GM21515 (cell line): ENCODE data around the gene IFITM1.
A peak's percentile ranks its signal among the peaks of the same experiment; 100 is the strongest.

Experiments used
- ATAC-seq: cut with Tn5 transposase; IDR thresholded peaks from one replicate; pipeline ENCODE4 v1.9.1; 2021; ENCODE audit not compliant: unreplicated experiment

The IFITM1 gene

DNA sequence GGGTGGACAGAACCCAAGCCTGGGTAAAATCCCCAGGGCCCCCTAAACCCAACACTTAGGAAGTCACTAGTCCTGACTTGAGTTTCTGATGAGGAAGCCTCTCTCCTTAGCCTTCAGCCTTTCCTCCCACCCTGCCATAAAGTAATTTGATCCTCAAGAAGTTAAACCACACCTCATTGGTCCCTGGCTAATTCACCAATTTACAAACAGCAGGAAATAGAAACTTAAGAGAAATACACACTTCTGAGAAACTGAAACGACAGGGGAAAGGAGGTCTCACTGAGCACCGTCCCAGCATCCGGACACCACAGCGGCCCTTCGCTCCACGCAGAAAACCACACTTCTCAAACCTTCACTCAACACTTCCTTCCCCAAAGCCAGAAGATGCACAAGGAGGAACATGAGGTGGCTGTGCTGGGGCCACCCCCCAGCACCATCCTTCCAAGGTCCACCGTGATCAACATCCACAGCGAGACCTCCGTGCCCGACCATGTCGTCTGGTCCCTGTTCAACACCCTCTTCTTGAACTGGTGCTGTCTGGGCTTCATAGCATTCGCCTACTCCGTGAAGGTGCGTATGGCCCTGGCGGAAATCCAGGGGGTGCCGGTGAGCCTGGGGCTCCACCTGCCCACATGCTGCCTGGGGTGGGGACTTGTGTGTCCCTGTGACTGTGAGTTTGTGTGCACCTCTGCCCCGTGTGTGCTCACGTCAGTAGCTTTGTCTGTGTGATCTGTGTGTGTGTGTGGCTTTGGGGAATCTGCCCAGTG lies at the start of gene IFITM1:
Gene IFITM1, plus strand, starts transcription at position 254 of the 767 bp plus-strand sequence. Its CDS starts 131 bp downstream, at position 385.
- no peak for ATAC-seq

DNA sequence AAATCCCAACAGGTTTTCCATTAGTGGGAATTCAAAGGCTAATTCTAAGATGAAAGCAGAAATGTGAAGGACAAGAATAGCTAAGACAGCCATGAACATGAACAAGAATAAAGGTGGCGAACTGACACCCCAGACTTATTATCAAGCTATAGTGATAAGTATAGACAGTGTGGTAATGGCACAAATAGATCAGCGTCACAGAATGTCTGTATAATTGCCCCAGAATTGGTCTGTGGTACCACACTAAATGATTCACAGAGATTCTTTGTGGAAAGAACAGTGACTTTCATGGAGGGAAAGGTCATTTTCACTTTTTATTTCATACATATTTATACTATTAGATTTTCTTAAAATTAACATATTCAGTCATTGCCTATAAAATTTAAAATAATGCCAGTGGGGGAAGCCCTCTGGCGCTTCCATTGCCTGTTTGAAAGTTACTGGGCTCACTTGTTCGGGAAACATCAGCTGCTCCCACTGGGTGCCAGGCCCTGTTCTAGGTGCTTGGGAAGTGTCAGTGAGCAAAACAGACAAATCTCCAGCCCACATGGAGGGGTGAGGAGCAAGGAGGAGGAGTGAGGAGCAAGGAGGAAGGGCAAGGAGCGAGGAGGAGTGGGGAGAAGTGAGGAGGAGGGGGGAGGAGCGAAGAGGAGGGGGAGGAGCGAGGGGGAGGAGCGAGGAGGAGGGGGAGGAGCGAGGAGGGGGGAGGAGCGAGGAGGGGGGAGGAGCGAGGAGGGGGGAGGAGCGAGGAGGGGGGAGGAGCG lies 47.0 kb upstream of the IFITM1 start:
- no peak for ATAC-seq

DNA sequence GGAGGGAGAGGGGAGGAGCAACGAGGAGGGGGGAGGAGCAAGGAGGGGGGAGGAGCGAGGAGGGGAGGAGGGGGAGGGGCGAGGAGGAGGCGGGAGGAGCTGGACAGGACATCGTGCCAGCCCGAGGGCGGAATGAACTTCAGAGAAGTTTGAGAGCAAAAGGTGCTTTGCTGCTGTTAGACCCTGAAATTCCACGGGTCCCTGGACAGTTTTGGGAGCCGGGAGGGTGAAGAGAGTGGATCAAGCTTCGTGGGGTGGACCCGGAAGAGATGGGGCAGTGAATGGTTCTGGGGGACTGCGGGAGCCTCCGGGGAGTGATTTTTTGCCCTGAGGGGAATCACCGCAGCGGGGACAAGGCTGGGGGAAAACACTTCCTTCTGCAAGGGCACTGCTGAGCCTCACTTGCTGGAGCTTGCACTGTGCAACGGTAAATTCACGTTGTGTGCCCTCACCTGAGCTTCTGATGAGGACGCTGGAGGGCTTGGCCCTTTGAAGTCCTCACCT lies 46.3 kb upstream of the IFITM1 start:
- ATAC-seq = no peak

DNA sequence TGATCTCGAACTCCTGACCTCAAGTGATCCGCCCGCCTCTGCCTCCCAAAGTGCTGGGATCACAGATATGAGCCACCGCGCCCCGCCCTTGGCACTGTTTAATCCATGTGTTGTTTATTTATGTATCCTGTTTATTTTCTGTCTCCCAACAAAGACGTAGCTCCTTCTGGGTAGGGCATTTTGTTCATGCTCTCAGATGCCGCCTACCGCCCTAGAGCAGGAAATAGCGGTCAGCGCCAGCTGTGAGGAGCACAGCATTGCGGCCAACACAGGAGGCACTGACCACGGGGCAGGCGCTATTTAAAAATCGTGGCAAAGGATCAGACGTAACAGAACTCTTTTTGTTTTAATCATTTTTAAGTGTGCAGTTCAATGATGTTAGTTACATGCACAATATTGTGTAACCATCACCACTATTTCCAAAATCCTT lies 45.1 kb upstream of the IFITM1 start:
- ATAC-seq = peak; percentile 41

DNA sequence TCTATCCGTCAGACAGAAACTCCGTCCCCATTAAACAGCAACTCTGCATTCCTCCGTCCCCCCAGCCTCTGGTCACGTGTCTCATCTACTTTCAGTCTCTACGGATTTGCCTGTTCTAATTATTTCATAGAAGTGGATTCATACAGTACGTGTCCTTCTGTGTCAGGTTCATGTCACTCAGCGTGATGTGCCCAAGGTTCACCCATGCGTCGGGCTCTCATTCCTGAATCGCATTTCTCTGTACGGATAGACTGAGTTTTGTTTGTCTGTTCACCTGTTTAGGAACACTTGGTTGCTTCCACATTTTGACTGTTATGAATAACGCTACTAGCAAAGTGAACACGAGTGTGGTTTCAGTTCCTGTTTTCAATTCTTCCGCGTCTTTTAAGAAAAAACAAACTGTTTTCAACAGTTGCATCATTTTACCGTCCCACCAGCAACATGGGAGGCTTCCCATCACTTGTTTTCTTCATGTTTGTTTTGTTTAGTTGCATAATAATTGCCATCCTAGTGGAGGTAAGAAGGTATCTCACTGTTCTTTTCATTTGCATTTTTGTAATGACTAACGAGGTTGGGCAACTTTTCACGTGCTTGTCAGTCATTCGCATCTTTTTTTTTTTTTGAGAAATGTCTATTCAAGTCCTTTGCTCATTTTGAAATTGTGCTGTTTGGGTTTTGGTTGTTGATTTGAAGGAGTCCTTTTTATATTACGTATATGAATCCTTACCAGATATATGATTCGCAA lies 44.5 kb upstream of the IFITM1 start:
- peak; percentile 65 for ATAC-seq

DNA sequence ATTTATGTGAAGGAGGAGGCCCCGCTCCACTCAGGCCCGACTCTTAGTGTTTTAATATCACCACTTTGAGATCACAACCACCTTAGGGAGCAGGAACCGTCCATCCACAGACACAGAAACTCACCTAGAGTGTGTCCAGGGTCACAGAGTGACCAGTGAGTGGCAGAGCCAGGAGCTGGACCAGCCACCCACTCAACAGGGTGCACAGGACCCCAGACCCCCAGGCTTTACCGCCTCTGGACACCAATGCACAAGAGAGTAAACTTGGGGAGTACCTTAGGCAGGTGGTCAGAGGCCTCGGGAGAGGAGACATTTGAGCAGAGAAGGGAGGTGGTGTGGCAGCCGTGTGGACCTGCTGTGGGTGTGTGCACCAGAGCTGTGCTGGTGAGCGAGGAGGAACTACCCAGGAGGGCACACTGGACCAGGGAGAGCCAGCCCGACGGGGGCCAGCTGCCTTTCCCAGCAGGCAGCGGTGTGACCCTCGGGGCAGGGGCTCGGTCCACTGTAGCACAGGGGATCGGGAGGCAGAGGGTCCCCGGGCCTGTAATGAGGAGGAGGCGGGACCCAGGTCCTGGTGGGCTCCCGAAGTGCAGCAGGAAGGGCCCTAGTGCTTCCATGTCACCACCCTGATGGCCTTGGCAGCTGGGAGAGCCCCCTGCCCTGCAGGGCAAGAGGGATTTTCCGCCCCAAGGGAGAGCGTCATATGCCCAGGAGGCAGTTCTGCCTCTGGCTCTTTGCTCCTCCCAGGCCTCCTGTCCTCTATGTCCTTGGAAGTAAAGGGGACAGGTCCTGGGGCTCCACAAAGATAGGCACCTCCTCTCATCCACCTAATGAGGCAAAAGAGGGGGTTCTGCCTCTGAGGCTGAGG lies 43.2 kb upstream of the IFITM1 start:
- ATAC-seq = no peak

DNA sequence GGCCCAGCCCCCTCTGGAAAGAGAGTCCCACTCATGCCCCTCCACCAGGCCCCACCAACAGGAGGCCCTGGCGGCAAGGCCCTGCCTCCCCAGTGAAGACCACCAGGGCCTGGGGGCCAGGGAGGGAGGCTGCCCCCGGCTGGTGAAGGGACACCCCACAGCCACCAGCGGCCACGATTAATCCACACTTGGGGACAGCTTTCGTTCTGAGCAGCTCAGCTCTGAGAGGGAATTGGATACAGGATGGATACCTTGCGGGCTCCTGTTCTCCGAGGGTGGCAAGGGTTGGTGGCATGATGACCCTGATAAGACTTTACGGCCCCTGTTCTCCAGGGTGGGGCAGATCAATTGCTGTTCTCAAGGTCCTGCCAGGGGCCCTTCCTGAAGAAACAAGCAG lies 42.5 kb upstream of the IFITM1 start:
- no peak for ATAC-seq

DNA sequence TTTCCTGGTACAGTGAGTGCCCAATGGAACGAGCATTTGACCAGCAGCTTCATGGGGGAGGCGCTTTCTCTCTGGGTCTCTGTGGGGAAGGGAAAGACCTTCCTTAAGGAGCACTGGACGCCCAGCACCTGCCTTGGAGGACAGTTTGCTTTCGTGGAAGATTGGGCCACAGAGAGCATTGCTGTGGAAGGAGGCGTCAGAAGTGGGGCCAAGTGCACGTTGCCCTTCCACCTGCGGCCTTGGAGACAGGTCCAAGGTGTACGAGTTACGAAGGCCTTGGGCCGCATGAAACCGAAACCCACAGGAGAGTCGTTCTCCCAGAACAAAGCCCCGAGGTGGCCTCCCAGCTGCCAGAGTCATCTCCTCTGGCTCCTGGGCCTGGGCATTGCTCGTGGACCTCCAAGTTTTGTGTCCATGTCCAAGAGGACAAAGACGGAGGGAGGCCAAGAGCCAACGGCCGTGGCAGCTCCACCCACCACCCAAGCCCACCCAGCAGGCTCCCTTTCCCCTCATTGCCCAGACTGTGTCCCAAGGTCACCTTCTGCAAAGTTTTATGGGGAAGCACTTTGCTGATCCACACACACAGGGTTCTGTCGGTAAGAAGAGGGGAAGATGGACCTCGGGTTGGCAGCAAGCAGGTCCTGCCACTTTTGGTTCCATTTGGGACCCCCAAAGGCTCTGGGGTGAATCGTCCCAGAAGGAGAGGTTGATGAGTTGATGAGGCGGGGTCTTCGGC lies 41.5 kb upstream of the IFITM1 start:
- no peak for ATAC-seq

DNA sequence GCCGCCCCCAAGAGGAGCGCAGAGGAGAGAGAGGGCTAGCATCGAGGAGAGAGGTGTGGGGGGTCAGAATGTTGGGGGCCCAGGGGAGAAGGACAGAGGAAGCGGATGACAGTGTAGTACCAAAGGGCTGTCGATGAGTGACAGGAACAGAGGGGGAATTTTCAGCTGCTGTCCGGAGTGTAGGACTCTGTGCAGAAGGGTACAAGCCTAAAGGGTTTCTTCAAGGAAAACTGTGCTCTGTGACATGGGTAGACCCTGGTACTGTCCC lies 41.0 kb upstream of the IFITM1 start:
- ATAC-seq = no peak

DNA sequence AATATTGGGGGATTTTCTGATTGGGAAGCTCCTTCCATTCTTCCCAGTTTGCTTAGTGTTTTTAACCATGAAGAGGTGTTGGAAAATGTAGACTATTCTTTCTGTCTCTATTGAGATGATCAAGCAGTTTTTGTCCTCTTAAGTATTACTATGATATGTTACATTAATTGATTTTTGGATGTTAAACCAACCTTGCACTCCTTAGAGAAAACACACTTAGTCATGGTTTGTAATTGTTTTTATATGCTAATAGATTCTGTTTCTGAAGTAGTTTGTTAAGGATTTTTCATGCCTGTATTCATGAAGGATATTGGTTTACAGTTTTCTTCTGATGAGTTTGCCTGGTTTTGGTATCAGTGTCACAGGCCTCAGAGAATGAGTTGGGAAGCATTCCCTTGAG lies 37.6 kb upstream of the IFITM1 start:
- ATAC-seq = no peak

DNA sequence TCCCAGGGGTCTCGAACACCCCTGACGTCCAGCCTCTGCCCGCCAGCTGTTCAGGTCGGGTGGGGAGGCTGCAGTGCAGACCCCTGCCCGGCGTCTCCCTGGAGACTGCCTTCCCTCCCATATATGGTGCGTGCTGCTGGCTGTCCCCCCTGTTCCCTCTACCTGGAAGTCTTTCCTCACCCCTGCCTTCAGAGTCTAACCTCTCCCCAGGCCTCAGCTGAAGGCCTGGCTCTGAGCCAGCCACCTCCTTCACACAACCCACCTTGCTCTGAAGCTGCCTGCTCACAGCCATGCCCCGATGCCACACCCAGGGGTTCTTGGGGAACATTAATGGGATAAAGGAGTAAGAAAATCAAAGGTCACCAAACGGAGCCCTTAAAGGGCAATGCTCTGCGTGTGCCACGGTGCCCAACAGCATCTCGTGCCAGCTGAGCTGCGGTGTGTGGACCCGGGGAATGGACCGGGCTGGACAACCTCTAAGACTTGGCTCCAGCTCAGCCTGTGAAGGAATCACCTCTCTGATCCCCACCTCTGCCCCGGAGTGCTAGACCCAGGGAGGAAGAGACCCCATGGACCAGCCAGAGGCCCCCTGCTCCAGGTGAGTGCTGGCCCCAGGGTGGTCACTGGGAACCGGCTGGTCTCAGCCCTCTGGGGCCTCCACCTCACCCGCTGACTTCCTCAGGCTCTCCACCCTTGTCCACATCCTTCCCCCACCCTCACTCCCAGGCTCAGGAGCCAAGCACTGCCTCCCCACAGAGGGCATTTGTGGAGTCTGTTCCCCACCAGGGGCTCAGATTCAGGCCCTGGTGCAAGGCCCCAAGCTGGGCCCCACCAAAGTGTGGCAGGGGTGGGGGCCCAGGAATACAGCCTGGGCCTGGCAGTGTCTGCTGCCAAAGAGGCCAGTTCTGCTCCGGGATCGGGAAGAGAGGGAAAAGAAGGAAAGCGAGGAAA lies 35.6 kb upstream of the IFITM1 start, which contains the start of gene NLRP6:
Gene NLRP6, plus strand, starts transcription at position 407 of the 951 bp plus-strand sequence. Its CDS starts 163 bp downstream, at position 570.
- ATAC-seq = no peak

DNA sequence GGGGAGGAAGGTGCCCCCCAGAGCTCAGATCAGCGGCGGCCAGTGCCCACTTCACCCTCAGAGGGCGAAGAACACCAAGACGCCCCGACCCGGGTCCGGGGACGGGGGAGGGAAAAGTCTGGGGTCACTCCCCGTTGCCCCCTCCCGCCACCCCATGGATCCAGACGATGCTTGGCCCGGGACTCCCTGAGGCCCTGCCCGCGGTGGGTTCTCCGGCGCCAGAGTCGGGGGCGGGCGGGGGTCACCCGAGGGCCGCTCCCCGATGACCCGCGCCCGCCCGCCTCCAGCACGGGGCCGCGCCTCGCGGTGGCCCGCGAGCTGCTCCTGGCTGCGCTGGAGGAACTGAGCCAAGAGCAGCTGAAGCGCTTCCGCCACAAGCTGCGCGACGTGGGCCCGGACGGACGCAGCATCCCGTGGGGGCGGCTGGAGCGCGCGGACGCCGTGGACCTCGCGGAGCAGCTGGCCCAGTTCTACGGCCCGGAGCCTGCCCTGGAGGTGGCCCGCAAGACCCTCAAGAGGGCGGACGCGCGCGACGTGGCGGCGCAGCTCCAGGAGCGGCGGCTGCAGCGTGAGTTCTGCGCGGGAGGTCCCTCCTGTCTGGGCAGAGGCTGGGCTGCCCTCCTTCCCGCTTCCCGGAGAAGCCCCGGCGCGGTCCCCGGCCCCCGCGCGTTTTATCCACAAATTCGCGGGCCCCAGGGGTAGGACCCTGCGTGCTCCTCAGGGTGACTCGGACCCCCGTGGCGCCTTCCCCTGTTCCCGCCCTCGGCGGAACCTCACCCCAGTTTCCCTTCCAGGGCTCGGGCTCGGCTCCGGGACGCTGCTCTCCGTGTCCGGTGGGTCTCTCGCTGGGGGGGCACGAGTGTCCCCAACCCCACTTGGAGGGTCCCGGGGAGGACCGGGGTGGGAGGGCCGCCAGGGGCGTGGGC lies 34.5 kb upstream of the IFITM1 start:
- no peak for ATAC-seq

DNA sequence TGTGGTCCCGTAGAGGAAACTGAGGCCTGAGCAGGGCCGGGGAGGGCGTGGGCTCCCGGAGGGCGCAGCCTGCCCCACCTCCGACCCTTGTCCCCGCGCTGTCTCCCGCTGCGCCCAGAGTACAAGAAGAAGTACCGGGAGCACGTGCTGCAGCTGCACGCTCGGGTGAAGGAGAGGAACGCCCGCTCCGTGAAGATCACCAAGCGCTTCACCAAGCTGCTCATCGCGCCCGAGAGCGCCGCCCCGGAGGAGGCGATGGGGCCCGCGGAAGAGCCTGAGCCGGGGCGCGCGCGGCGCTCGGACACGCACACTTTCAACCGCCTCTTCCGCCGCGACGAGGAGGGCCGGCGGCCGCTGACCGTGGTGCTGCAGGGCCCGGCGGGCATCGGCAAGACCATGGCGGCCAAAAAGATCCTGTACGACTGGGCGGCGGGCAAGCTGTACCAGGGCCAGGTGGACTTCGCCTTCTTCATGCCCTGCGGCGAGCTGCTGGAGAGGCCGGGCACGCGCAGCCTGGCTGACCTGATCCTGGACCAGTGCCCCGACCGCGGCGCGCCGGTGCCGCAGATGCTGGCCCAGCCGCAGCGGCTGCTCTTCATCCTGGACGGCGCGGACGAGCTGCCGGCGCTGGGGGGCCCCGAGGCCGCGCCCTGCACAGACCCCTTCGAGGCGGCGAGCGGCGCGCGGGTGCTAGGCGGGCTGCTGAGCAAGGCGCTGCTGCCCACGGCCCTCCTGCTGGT lies 33.7 kb upstream of the IFITM1 start:
- ATAC-seq = no peak

DNA sequence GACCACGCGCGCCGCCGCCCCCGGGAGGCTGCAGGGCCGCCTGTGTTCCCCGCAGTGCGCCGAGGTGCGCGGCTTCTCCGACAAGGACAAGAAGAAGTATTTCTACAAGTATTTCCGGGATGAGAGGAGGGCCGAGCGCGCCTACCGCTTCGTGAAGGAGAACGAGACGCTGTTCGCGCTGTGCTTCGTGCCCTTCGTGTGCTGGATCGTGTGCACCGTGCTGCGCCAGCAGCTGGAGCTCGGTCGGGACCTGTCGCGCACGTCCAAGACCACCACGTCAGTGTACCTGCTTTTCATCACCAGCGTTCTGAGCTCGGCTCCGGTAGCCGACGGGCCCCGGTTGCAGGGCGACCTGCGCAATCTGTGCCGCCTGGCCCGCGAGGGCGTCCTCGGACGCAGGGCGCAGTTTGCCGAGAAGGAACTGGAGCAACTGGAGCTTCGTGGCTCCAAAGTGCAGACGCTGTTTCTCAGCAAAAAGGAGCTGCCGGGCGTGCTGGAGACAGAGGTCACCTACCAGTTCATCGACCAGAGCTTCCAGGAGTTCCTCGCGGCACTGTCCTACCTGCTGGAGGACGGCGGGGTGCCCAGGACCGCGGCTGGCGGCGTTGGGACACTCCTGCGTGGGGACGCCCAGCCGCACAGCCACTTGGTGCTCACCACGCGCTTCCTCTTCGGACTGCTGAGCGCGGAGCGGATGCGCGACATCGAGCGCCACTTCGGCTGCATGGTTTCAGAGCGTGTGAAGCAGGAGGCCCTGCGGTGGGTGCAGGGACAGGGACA lies 32.9 kb upstream of the IFITM1 start:
- no peak for ATAC-seq

DNA sequence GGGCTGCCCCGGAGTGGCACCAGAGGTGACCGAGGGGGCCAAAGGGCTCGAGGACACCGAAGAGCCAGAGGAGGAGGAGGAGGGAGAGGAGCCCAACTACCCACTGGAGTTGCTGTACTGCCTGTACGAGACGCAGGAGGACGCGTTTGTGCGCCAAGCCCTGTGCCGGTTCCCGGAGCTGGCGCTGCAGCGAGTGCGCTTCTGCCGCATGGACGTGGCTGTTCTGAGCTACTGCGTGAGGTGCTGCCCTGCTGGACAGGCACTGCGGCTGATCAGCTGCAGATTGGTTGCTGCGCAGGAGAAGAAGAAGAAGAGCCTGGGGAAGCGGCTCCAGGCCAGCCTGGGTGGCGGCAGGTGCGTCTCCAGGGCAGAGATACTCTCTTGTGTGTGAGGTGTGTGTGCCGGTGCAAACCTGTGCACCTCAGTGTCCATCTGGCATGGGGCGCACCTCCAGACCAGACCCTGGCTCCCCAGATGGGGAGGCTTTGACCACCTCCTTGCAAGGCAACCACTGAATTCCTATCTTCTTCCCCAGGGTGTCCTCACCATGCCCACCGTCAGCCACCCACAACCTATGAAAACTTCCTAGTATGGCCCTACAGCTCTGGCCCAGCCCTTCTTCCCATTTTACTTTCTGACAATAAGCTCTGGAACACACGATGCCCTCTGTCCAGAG lies 32.2 kb upstream of the IFITM1 start:
- ATAC-seq = no peak

DNA sequence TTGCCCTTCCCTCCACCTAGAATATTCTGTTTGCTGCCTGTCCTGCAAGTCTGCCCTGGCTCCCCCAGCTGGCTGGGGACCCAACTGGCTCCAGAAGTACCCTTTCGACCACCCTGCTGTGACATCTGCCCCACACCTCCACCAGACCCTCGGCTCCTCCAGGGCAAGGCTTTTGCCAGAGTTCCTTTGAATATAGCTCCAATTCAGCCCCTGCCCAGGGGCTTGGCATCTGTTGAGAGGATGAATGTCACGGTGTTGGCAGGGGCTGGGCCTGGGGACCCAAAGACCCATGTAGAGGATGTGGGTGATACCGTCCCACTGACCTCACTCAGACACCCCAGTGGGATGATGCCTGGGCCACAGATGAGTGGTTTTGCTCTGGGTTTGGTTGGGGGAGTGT lies 31.7 kb upstream of the IFITM1 start:
- no peak for ATAC-seq
